ACC112 (cell line): ENCODE data around the gene FAM168A.
"Not testable (repeated sequence)": the region's sequence is repeated elsewhere in the genome, so short reads cannot be mapped to it uniquely, and the experiment has no call there.

Experiments
- H2AFZ ChIP-seq: fragments of 200-600 bp; sonication (generic); one replicate; pipeline ENCODE4 v1.6.0; 2017; ENCODE audit warnings: antibody characterized with exemption, low read length; ENCODE audit not compliant: unreplicated experiment
- H3K27ac ChIP-seq: fragments of 200-600 bp; sonication (generic); 2 replicates; pipeline ENCODE4 v1.5.1; 2014; ENCODE audit warnings: low read depth, mild to moderate bottlenecking, antibody characterized with exemption, low read length, moderate library complexity
- H3K27me3 ChIP-seq: fragments of 200-600 bp; sonication (generic); 2 replicates; pipeline ENCODE4 v1.6.1; 2014; ENCODE audit warnings: mild to moderate bottlenecking, antibody characterized with exemption, low read length, moderate library complexity, mixed read lengths; ENCODE audit not compliant: insufficient read depth
- H3K36me3 ChIP-seq: fragments of 200-600 bp; sonication (generic); 2 replicates; pipeline ENCODE4 v1.6.1; 2016; ENCODE audit warnings: mild to moderate bottlenecking, antibody characterized with exemption, low read length, moderate library complexity, mixed read lengths; ENCODE audit not compliant: insufficient read depth
- H3K4me1 ChIP-seq: fragments of 200-600 bp; sonication (generic); one replicate; pipeline ENCODE4 v1.6.1; 2016; ENCODE audit warnings: low read length, mixed read lengths; ENCODE audit not compliant: insufficient read depth, unreplicated experiment, control insufficient read depth
- H3K4me3 ChIP-seq: fragments of 200-600 bp; sonication (generic); 2 replicates; pipeline ENCODE4 v1.5.1; 2014; ENCODE audit warnings: mild to moderate bottlenecking, low read depth, low read length
- H3K79me2 ChIP-seq: fragments of 200-600 bp; sonication (generic); one replicate; pipeline ENCODE4 v1.6.0; 2016; ENCODE audit warnings: low read length; ENCODE audit not compliant: control insufficient read depth, unreplicated experiment, insufficient read depth

FAM168A gene

DNA sequence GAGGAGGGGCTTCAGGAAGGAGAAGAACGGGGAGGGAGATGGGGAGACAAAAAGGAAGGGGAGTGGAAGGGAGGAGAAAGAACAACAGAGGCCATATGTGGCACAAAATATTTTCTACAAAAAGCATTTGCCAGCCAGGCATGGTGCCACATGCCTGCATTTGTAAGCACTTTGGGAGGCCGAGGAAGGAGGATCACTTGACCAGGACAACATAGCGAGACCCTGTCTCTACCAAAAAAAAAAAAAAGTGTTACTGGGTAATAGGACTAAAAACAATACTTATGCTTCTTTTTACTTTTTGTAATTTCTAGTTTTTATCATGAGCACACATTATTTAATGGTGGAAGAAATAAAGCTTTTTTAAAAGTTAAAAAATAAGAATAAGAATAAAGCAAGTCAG is 5.3 kb downstream of the FAM168A start:
- no peaks in the 10 kb centered on the region for H3K27me3 ChIP-seq
- no peak overlapping the region for H3K4me3 ChIP-seq
- peaks cover 52% of the 10 kb centered on the region for H3K79me2 ChIP-seq
- peaks cover 16% of the 10 kb centered on the region for H3K4me1 ChIP-seq
- no peak overlapping the region for H2AFZ ChIP-seq
- H3K36me3 ChIP-seq = no peaks in the 10 kb centered on the region
- H3K27ac ChIP-seq = no peak overlapping the region

DNA sequence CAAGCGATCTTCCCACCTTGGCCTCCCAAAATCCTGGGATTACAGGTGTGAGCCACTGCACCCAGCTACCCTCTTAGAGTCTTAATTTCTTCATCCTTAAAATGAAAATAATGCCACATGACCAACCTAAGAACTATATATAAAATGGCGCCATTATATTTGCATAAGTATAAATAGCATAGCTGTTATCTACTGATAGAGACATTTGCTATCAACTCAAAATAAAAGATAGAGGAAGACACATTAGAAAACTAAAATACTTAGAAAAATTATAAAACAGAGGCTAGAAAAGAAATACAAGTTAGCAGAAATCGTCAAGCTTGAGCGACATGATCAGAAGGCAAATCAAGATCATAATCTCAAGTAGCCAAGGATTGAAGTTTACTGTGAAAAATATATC is 6.2 kb downstream of the FAM168A start:
- Histone ChIP-seq H2AFZ (no peak overlapping the region), H3K36me3 (no peaks in the 10 kb centered on the region), H3K27ac (no peak overlapping the region), H3K4me1 (peaks cover 11% of the 10 kb centered on the region), H3K27me3 (no peaks in the 10 kb centered on the region), H3K79me2 (peaks cover 45% of the 10 kb centered on the region), H3K4me3 (no peak overlapping the region)

DNA sequence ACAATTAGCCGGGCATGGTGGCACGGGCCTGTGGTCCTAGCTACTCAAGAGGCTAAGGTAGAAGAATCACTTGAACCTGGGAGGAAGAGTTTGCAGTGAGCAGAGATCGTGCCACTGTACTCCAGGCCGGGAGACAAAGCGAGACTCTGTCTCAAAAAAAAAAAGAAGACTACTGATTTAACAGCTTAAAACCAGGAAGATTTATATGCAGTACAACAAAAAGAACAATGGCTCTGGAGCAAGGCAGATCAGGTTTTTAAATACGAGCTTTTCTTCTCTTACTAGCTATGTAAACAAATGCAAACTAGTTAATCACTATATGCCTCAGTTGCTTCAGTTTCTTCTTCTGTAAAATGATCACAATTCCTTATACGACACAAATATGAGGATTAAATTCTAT is 6.9 kb downstream of the FAM168A start:
- H3K79me2 ChIP-seq = peaks cover 41% of the 10 kb centered on the region
- no peak overlapping the region for H3K27ac ChIP-seq
- H2AFZ ChIP-seq = no peak overlapping the region
- H3K4me1 ChIP-seq = peaks cover 4% of the 10 kb centered on the region
- H3K36me3 ChIP-seq = no peaks in the 10 kb centered on the region
- no peak overlapping the region for H3K4me3 ChIP-seq
- H3K27me3 ChIP-seq = no peaks in the 10 kb centered on the region

DNA sequence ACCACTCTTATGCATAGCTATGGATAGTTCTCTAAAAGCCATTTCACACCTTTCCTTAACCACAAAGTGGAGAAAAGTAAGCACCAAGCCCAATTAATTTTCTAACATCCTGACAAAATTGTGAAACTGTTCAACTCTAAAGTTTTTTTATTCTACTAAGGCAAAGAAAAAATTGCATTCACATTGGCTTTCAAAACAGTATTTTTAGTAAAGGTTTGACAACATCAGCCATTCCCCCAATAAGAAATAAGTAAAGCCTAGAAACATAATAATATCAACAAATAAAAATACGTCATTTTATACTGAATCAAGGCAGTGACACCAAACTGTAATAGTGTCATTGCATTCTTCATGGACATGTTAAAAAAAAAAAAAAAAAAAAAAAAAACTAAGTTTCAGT is 11.1 kb downstream of the FAM168A start:
- no peaks in the 10 kb centered on the region for H3K36me3 ChIP-seq
- peaks cover 43% of the 10 kb centered on the region for H3K79me2 ChIP-seq
- no peaks in the 10 kb centered on the region for H3K4me1 ChIP-seq
- no peak overlapping the region for H2AFZ ChIP-seq
- no peak overlapping the region for H3K27ac ChIP-seq
- no peak overlapping the region for H3K4me3 ChIP-seq
- no peaks in the 10 kb centered on the region for H3K27me3 ChIP-seq

DNA sequence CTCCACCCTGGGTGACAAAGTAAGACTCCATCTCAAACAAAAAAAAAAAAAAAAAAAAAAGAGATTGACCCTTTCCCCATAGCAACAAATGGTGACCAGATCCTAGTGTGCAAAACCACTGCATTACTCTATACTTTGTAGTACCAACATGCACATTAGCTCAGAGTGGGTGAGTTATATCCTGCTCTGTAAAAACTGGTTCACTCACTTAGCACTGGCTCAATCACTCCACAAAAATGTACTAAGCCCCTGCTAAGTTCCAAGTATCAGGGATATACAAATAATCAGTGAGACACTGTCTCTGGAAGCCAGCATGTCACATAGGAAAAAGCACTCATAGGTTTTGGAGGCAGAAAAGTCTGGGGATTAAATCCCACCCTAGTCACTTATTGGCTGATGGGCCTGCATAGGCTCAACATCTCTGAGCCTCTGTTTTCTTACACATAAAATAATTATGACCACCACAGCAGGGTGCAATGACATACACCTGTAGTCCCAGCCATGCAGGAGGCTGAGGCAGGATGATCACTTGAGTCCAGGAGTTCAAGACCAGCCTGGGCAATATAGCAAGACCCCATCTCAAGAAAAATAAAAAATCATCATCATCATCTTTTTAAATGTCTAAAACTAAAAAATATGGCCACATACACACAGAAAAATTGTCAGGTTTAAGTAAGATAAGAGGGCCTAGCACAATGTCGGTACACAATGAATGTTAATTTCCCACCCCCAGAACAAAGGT is 11.9 kb downstream of the FAM168A start:
- no peak overlapping the region for H3K4me3 ChIP-seq
- no peak overlapping the region for H3K27ac ChIP-seq
- peaks cover 39% of the 10 kb centered on the region for H3K79me2 ChIP-seq

DNA sequence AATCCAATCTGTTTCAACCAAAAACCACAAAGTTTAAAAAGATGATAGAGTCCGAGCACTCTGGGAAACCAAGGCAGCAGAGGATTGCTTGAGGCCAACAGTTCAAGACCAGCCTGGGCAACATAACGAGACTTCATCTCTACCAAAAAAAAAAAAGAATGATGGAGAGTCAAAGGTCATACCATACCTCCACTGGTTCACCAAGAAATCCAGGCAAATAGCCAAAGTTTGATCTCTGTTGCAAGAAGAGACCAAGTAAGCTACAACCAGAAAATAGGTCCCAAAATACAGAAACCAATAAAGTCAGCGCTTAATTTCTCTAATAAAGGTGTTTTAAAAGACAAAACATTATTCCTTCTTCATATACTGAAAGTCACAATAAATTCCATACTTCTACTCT is 13.1 kb downstream of the FAM168A start:
- peaks cover 32% of the 10 kb centered on the region for H3K79me2 ChIP-seq
- H3K36me3 ChIP-seq = no peaks in the 10 kb centered on the region
- no peak overlapping the region for H2AFZ ChIP-seq
- no peak overlapping the region for H3K27ac ChIP-seq
- H3K4me1 ChIP-seq = no peaks in the 10 kb centered on the region
- no peak overlapping the region for H3K4me3 ChIP-seq
- no peaks in the 10 kb centered on the region for H3K27me3 ChIP-seq

More for the DNA sequence above, 11.9 kb downstream of the FAM168A start:
- no peak overlapping the region for H2AFZ ChIP-seq
- no peaks in the 10 kb centered on the region for H3K27me3 ChIP-seq
- no peaks in the 10 kb centered on the region for H3K4me1 ChIP-seq
- no peaks in the 10 kb centered on the region for H3K36me3 ChIP-seq

DNA sequence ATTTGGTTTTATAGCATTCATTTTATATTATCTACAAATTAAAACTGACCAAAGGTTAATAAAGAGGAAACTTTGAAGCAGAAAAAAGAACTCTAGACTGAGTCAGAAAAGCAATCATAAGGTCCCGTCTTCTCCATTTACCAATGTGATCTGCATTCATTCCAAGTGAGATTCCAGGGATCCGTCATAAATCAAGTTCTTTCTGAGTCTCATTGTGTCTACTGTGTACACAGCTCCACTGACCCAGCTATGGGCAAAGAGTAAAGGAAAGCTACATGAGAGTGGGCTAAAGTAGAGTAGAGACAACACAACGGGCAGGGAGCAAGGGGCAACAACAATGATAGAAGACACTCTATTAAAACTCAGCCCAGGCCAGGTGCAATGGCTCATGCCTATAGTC is 15.3 kb downstream of the FAM168A start:
- Histone ChIP-seq H3K27me3 (no peaks in the 10 kb centered on the region), H3K27ac (no peak overlapping the region), H2AFZ (no peak overlapping the region), H3K4me3 (no peak overlapping the region), H3K4me1 (no peaks in the 10 kb centered on the region), H3K36me3 (no peaks in the 10 kb centered on the region), H3K79me2 (peaks cover 22% of the 10 kb centered on the region)

DNA sequence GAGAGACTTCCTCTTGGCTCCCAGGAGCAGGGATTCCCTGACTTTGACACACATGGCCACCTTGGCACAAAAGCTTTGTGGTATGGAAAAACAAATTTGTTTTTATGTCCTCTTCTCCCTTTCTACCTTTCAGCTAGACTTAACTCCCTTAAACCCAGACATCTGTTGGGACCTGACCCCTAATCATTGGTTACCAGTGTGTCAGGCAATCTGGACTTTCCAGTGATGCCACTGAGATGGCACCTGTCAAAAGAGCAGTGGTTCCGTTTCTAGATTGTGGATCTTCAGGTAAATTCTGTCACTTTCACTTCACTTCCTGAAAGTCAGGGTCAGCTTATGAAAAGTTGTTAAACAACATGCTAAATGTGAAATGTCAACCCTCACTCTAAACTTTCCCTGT is 17.2 kb downstream of the FAM168A start:
- not testable (repeated sequence) for H3K4me1 ChIP-seq, H3K27me3 ChIP-seq, H3K4me3 ChIP-seq, H3K27ac ChIP-seq, H3K36me3 ChIP-seq, H2AFZ ChIP-seq
- H3K79me2 ChIP-seq = peaks cover 20% of the 10 kb centered on the region

DNA sequence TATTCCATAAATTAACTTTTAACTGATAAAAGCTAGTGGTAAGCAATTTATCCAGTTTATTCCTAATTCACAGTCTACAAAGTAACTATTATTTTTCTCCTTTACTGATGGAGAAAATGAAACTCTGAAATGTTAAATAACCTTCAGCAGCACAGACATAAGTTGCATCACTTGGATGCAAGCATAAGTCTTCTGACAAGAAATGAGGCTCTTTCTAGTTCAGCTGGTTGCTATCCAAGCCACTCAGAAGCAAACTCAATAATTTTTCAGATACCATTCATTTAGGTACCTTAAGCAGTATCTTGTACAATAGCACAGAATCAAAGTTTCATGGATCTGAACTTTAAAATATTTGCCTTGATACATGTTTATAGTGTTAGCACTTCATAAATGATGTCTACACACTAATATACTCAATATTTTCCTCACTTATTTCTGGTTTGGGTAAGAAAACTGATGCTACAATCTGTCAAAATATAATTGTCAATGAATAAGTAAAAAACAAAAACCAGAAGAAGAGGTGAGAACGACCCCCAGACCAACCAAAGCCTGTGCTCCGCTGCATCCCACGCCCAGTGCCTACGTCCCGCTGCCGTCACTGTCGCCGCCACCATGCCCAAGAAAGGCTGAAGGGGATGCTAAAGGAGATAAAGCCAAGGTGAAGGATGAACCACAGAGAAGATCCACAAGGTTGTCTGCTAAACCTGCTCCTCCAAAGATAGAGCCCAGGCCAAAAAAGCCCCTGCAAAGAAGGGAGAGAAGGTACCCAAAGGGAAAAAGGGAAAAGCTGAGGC is 18.1 kb downstream of the FAM168A start:
- H3K27ac ChIP-seq = no peak overlapping the region
- no peak overlapping the region for H2AFZ ChIP-seq
- no peaks in the 10 kb centered on the region for H3K27me3 ChIP-seq
- H3K4me1 ChIP-seq = no peaks in the 10 kb centered on the region
- H3K4me3 ChIP-seq = no peak overlapping the region
- peaks cover 17% of the 10 kb centered on the region for H3K79me2 ChIP-seq
- no peaks in the 10 kb centered on the region for H3K36me3 ChIP-seq

DNA sequence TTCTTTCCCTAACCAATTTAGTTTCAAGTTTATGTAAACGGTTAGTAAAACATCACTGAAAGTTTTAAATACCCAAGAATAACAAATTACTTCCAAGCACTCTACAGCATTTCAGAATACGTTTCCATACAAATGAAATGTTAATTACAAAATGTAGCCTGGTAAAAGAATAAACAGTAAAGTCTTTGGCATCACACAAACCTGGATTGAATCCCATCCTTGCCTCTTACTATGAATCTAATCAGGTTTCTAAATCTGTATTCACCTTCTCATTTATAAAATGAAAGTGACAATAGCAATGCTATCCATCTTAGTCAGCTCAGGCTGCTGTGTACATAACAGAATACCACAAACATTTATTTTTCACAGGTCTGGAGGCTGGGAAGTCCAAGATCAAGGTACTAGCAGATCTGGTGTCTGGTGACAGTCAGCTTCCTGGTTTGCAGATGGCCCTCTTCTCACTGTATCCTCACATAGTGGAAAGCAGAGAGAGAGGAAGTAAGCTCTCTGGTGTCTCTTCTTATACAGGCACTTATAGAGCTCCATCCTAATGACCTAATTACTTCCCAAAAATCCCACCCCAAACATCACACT is 19.2 kb downstream of the FAM168A start:
- Histone ChIP-seq H3K79me2 (peaks cover 14% of the 10 kb centered on the region), H3K27ac (no peak overlapping the region), H2AFZ (no peak overlapping the region), H3K4me3 (no peak overlapping the region), H3K27me3 (no peaks in the 10 kb centered on the region), H3K4me1 (no peaks in the 10 kb centered on the region), H3K36me3 (no peaks in the 10 kb centered on the region)
